K562 (cell line): ENCODE results near the gene COMTD1. TPM values are rescaled to one million over a fixed set of nuclear protein-coding genes. Genes with fewer than 3 reads are reported as not detected.

Source experiments
- ATAC-seq: fragments of 200-7000 bp; cut with Tn5 transposase; 3 replicates; pipeline ENCODE4 v1.9.1; 2020; ENCODE audit warnings: moderate library complexity
- BruUV-seq: library from RNA; stranded (reverse); fragments of 400-500 nt; replicated peaks from 2 replicates; lab custom pipeline; 2021; lab: Mats Ljungman, UMichigan
- CTCF ChIA-PET: fragments of 300-600 bp; formaldehyde crosslinking; extraction: SDS; loops from one replicate; lab custom pipeline; 2021; ENCODE audit warnings: low intra/inter-chr PET ratio; lab: Yijun Ruan, JAX
- POLR2A ChIA-PET: fragments of 300-600, 350-650 bp; sonication (Branson Sonifier 250); formaldehyde crosslinking; extraction: SDS; loops from one replicate; lab custom pipeline; 2021; ENCODE audit warnings: antibody characterized with exemption, inconsistent platforms; lab: Yijun Ruan, JAX
- DNase-seq, 4 experiments: peaks; one replicate each; pipeline versions ENCODE4 v3.0.0 to v3.0.0-alpha.2; 2011 to 2018; ENCODE audit warnings: low spot score in 3 of 4, mixed read lengths in 3 of 4; ENCODE audit errors: extremely low read depth in 1 of 4
- FAIRE-seq: peaks from 2 replicates; lab custom pipeline; 2011; peaks lifted over from hg19 to GRCh38; lab: Jason Lieb, UNC
- H2AFZ ChIP-seq: 2 replicates; pipeline ENCODE4 v1.6.0; 2011; ENCODE audit warnings: low read depth, low read length, control low read depth, inconsistent platforms
- H3K27ac ChIP-seq: fragments of 200-600 bp; 3 replicates; pipeline ENCODE4 v1.8.0; 2011; ENCODE audit warnings: low read depth, mild to moderate bottlenecking, control low read depth, inconsistent platforms, low read length, moderate library complexity, mixed read lengths; ENCODE audit errors: extremely low read depth
- H3K27me3 ChIP-seq, 2 experiments: fragments of 300-600 bp in 1 of 2; 2 replicates in 1 of 2; 3 replicates in 1 of 2; pipeline versions ENCODE4 v1.6.0 to v1.8.0; 2011; ENCODE audit warnings: inconsistent platforms in 2 of 2, low read length in 2 of 2, mild to moderate bottlenecking in 1 of 2, mixed read lengths in 1 of 2, moderate library complexity in 1 of 2; ENCODE audit not compliant: control insufficient read depth in 2 of 2, insufficient read depth in 2 of 2
- H3K36me3 ChIP-seq: fragments of 300-600 bp; 3 replicates; pipeline ENCODE4 v1.8.0; 2011; ENCODE audit warnings: mild to moderate bottlenecking, low read length, inconsistent platforms; ENCODE audit not compliant: control insufficient read depth, insufficient read depth
- H3K4me1 ChIP-seq, 2 experiments: fragments of 200-600 bp in 1 of 2; replicated peaks in 1 of 2; 2 replicates in 1 of 2; 3 replicates in 1 of 2; pipeline versions ENCODE4 v1.5.1 to v1.8.0; 2011; ENCODE audit warnings: inconsistent platforms in 2 of 2, low read length in 2 of 2, mild to moderate bottlenecking in 1 of 2, mixed read lengths in 1 of 2, moderate library complexity in 1 of 2; ENCODE audit not compliant: control insufficient read depth in 2 of 2, insufficient read depth in 2 of 2
- H3K4me2 ChIP-seq: 2 replicates; pipeline ENCODE4 v1.6.1; 2011; ENCODE audit warnings: low read length, control low read depth, inconsistent platforms, mixed read lengths; ENCODE audit not compliant: insufficient read depth
- H3K4me3 ChIP-seq: fragments of 200-600 bp; sonication (generic), shearing (Covaris generic); 2 replicates; pipeline ENCODE4 v1.5.1; 2016; ENCODE audit warnings: control low read depth, inconsistent platforms
- H3K79me2 ChIP-seq: fragments of 200-600 bp; 3 replicates; pipeline ENCODE4 v1.8.0; 2011; ENCODE audit warnings: low read length, inconsistent platforms; ENCODE audit not compliant: control insufficient read depth, insufficient read depth
- H3K9ac ChIP-seq, 2 experiments: 2 replicates each; pipeline versions ENCODE4 v1.6.0 to v1.6.1; 2011; ENCODE audit warnings: low read depth in 2 of 2, low read length in 2 of 2, control low read depth in 1 of 2, inconsistent platforms in 1 of 2, mild to moderate bottlenecking in 1 of 2, mixed read lengths in 1 of 2; ENCODE audit not compliant: insufficient read depth in 1 of 2
- H3K9me1 ChIP-seq: one replicate; pipeline ENCODE4 v1.6.0; 2011; ENCODE audit warnings: inconsistent platforms, mild to moderate bottlenecking, low read length, moderate library complexity; ENCODE audit not compliant: control insufficient read depth, insufficient read depth
- H3K9me3 ChIP-seq: replicated peaks from 2 replicates; pipeline ENCODE4 v1.5.1; 2011; ENCODE audit warnings: low read depth, low read length, inconsistent platforms; ENCODE audit not compliant: control insufficient read depth, insufficient read depth
- H4K20me1 ChIP-seq: replicated peaks from 2 replicates; pipeline ENCODE4 v1.6.1; 2011; ENCODE audit warnings: low read length, inconsistent platforms, mixed read lengths; ENCODE audit not compliant: control insufficient read depth, insufficient read depth
- EP400 ChIP-seq: fragments of 450-650 bp; IDR thresholded peaks from 2 replicates; pipeline ENCODE4 v1.6.1; 2017; ENCODE audit warnings: antibody characterized with exemption, mild to moderate bottlenecking, moderate library complexity
- FIP1L1 ChIP-seq: fragments of 200-400 bp; formaldehyde crosslinking; IDR thresholded peaks from 2 replicates; pipeline ENCODE4 v1.6.1; 2018; ENCODE audit warnings: mild to moderate bottlenecking, low read depth, low read length; ENCODE audit not compliant: poor library complexity, severe bottlenecking
- HNRNPK ChIP-seq: fragments of 200-400 bp; formaldehyde crosslinking; IDR thresholded peaks from one replicate; pipeline ENCODE4 v1.6.1; 2018; ENCODE audit warnings: mild to moderate bottlenecking, low read depth, low read length; ENCODE audit not compliant: poor library complexity, severe bottlenecking
- MCM5 ChIP-seq: fragments of 450-650 bp; IDR thresholded peaks from 2 replicates; pipeline ENCODE4 v1.6.1; 2016; ENCODE audit warnings: low read depth
- NCOA1 ChIP-seq: fragments of 450-650 bp; IDR thresholded peaks from 2 replicates; pipeline ENCODE4 v1.6.1; 2016; ENCODE audit warnings: low read depth
- NCOR1 ChIP-seq: fragments of 450-650 bp; IDR thresholded peaks from 2 replicates; pipeline ENCODE4 v1.6.1; 2016; ENCODE audit warnings: mild to moderate bottlenecking, moderate library complexity
- PHF20 ChIP-seq: fragments of 450-650 bp; IDR thresholded peaks from 2 replicates; pipeline ENCODE4 v1.6.1; 2018; ENCODE audit not compliant: partially characterized antibody
- POLR2AphosphoS5 ChIP-seq: IDR thresholded peaks from 2 replicates; pipeline ENCODE4 v1.6.1; 2011; ENCODE audit warnings: mild to moderate bottlenecking, low read depth, low read length, moderate library complexity; ENCODE audit not compliant: control insufficient read depth, insufficient read depth
- STAT6 ChIP-seq: sonication (generic); formaldehyde crosslinking; IDR thresholded peaks from 2 replicates; pipeline ENCODE4 v1.8.1; 2023; ENCODE audit warnings: mild to moderate bottlenecking, missing genetic modification reagents
- ZFPM2 ChIP-seq: fragments of 250-450 bp; sonication (Bioruptor Pico); IDR thresholded peaks from 2 replicates; pipeline ENCODE4 v1.5.1; 2022; ENCODE audit warnings: mild to moderate bottlenecking
- ZNF124 ChIP-seq: sonication (generic); formaldehyde crosslinking; IDR thresholded peaks from 2 replicates; pipeline ENCODE4 v1.8.1; 2022; ENCODE audit warnings: missing genetic modification reagents
- ZNF644 ChIP-seq: fragments of 200-800 bp; sonication (Bioruptor generic); IDR thresholded peaks from 2 replicates; pipeline ENCODE4 v1.6.1; 2016; ENCODE audit warnings: low read depth, missing genetic modification characterization, missing compliant biosample characterization
- ZNF717 ChIP-seq: fragments of 250-450 bp; sonication (Bioruptor Pico); IDR thresholded peaks from 2 replicates; pipeline ENCODE4 v1.5.0; 2021
- WGBS: fragments of 100-300 bp; shearing (Covaris generic); methylation state at CpG from one replicate; pipeline ENCODE4 v1.1.6; 2016; ENCODE audit warnings: low coverage, mixed read lengths; ENCODE audit not compliant: insufficient coverage; ENCODE audit errors: missing lambda C conversion rate; 5-methylcytosine and 5-hydroxymethylcytosine counted together
- in situ Hi-C: fragments of 300-500 bp; cut with MboI; formaldehyde crosslinking; loops from 4 replicates; pipeline ENCODE4 v1.15.0; 2018; ENCODE audit warnings: inconsistent platforms, mixed read lengths
- intact Hi-C: fragments of 100-400 bp; cut with micrococcal nuclease; formaldehyde crosslinking; loops from 2 replicates; pipeline ENCODE4 v1.14.2; 2022
- polyA plus RNA-seq, 8 experiments: library from polyadenylated mRNA; depleted of rRNA in 4 of 8; stranded (reverse) in 5 of 8; unstranded in 3 of 8; fragments of >200 nt; fragmentation: Nextera tagmentation in 2 of 8; fragmentation: Illumina TruSeq in 1 of 8; extraction: Ambion mirVana in 2 of 8; extraction: Trizol in 1 of 8; gene quantifications; 2 replicates each; pipeline versions ENCODE4 v1.2.1 to v1.2.3, GENCODE V29; 2011 to 2014; ENCODE audit warnings: inconsistent platforms in 1 of 8, missing spikeins in 1 of 8
- total RNA-seq, 7 experiments: library from RNA; depleted of rRNA in 6 of 7; stranded (reverse); fragments of >200 nt in 6 of 7; fragmentation: Illumina TruSeq in 2 of 7; extraction: Trizol in 2 of 7; gene quantifications; 2 replicates each; pipeline versions ENCODE4 v1.2.1 to v1.2.3, GENCODE V29; 2011 to 2021; ENCODE audit warnings: low replicate concordance in 1 of 7
- TF ChIP-seq, protein P1 (sequence below), 2 experiments: fragments of 450-650 bp in 1 of 2; sonication (generic) in 1 of 2; formaldehyde crosslinking in 1 of 2; IDR thresholded peaks in 1 of 2; conservative IDR thresholded peaks in 1 of 2; 2 replicates each; pipeline versions ENCODE4 v1.6.1 to v1.8.1; 2016 to 2023; ENCODE audit warnings: mild to moderate bottlenecking in 2 of 2, moderate library complexity in 2 of 2, inconsistent platforms in 1 of 2, missing genetic modification reagents in 1 of 2

Gene COMTD1
- total and polyA plus RNA-seq, 9 of the 15 experiments (the other 6 are each of a cell fraction or from before 2014, with no cell fraction given): 0.41 to 112 (median 13.7) TPM

DNA sequence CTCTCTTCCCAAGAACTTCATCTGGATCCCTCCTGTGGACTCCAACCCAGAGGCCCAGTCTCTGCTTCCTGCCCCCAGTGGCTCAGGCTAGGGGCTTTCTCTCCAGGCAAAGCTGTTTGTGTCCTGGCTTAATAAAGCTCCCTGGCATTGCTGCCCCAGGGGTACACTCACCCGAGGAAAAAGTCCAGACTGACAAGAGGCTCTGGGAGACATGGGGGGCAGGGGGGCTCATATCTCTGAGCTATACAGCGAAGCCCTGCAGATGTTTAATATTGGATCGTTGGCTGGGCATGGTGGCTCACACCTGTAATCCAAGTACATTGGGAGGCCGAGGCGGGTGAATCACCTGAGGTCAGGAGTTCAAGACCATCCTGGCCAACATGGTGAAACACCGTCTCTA is 10.7 kb upstream of the COMTD1 start:
- POLR2A ChIA-PET: interaction anchor here (1.4 to 2.4 kb wide), 4 partner anchors 9 to 15 kb away, joined by 3 to 14 read pairs (median 6); partner anchors contain the start of gene COMTD1
- DNase-seq (no peak), FAIRE-seq (no peak), ATAC-seq (no peak)
- H2AFZ ChIP-seq: no peak overlapping the region
- intact Hi-C loops (no loop called here), in situ Hi-C loops (no loop called here)
- H3K9me1 ChIP-seq: no peaks in the 10 kb centered on the region
- BruUV-seq: no TSS peak
- no peaks in the 10 kb centered on the region for H3K36me3 ChIP-seq
- no peak overlapping the region for H3K4me2 ChIP-seq
- TF ChIP-seq STAT6 (no peak), ZNF717 (CRISPR knock-in tag) (no peak), FIP1L1 (no peak), EP400 (no peak), POLR2AphosphoS5 (no peak), ZFPM2 (CRISPR knock-in tag) (no peak), NCOA1 (no peak), ZNF644 (no peak), NCOR1 (no peak), HNRNPK (no peak), ZNF124 (CRISPR knock-in tag) (no peak), PHF20 (no peak), MCM5 (no peak)
- TF ChIP-seq, protein P1, sequence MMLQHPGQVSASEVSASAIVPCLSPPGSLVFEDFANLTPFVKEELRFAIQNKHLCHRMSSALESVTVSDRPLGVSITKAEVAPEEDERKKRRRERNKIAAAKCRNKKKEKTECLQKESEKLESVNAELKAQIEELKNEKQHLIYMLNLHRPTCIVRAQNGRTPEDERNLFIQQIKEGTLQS (IDR thresholded peaks at IDR 0.05): no peak
- TF ChIP-seq, protein P1 (CRISPR knock-in tag; conservative IDR thresholded peaks at IDR 0.05): no peak
- TF ChIP-seq, all 486 proteins: peak for 0
- no peak overlapping the region for H3K4me3 ChIP-seq
- no peaks in the 10 kb centered on the region for H3K79me2 ChIP-seq
- H3K27ac ChIP-seq: no peak overlapping the region
- 38% methylated on average over 6 of the region's 6 CpGs for WGBS
- no peak overlapping the region for H3K9ac ChIP-seq
- H3K27me3 ChIP-seq: peaks cover 0 to 5% of the 10 kb centered on the region in 2 experiments; a peak in 1 of 5 replicates
- H3K9me3 ChIP-seq: no peaks in the 10 kb centered on the region
- no peaks in the 10 kb centered on the region for H4K20me1 ChIP-seq
- peaks cover 7 to 25% of the 10 kb centered on the region in 2 experiments; a peak in 4 of 5 replicates for H3K4me1 ChIP-seq
- CTCF ChIA-PET: no interaction called here
